GM23338 (cell line): ENCODE results near the gene CIZ1. TPM values are rescaled to one million over a fixed set of nuclear protein-coding genes. Genes with fewer than 3 reads are reported as not detected.

Experiments used
- ATAC-seq: fragments of 200-7000 bp; cut with Tn5 transposase; 3 replicates; pipeline ENCODE4 v1.9.1; 2020
- DNase-seq: peaks from one replicate; pipeline ENCODE4 v3.0.0-alpha.2; 2015; ENCODE audit warnings: low spot score
- H2AFZ ChIP-seq: fragments of 200-600 bp; sonication (generic); 2 replicates; pipeline ENCODE4 v1.8.0; 2016; ENCODE audit warnings: antibody characterized with exemption, mild to moderate bottlenecking, moderate library complexity
- H3F3A ChIP-seq: fragments of 200-600 bp; sonication (generic); replicated peaks from 2 replicates; pipeline ENCODE4 v1.8.0; 2017; ENCODE audit warnings: antibody characterized with exemption, mixed run types, low read depth
- H3K27ac ChIP-seq: fragments of 200-600 bp; sonication (generic); 2 replicates; pipeline ENCODE4 v1.6.1; 2016; ENCODE audit warnings: low read depth
- H3K27me3 ChIP-seq: fragments of 200-600 bp; sonication (generic); 2 replicates; pipeline ENCODE4 v1.8.0; 2016; ENCODE audit warnings: mild to moderate bottlenecking, mixed run types, moderate library complexity; ENCODE audit not compliant: insufficient read depth
- H3K36me3 ChIP-seq: fragments of 200-600 bp; sonication (generic); 2 replicates; pipeline ENCODE4 v1.8.0; 2016; ENCODE audit warnings: mild to moderate bottlenecking; ENCODE audit not compliant: insufficient read depth
- H3K4me1 ChIP-seq: fragments of 200-600 bp; sonication (generic); 2 replicates; pipeline ENCODE4 v1.8.0; 2016; ENCODE audit warnings: mild to moderate bottlenecking, moderate library complexity; ENCODE audit not compliant: insufficient read depth
- H3K4me2 ChIP-seq: fragments of 200-600 bp; sonication (generic); 2 replicates; pipeline ENCODE4 v1.7.1; 2017; ENCODE audit warnings: mixed run types
- H3K4me3 ChIP-seq: fragments of 200-600 bp; sonication (generic); 2 replicates; pipeline ENCODE4 v1.6.1; 2016; ENCODE audit warnings: mixed run types
- H3K79me2 ChIP-seq: fragments of 200-600 bp; sonication (generic); replicated peaks from 2 replicates; pipeline ENCODE4 v1.8.0; 2017; ENCODE audit warnings: mild to moderate bottlenecking; ENCODE audit not compliant: insufficient read depth
- H3K9me2 ChIP-seq: fragments of 200-600 bp; sonication (generic); 2 replicates; pipeline ENCODE4 v1.8.0; 2017; ENCODE audit not compliant: insufficient read depth
- H4K20me1 ChIP-seq: fragments of 200-600 bp; sonication (generic); replicated peaks from 2 replicates; pipeline ENCODE4 v1.8.0; 2017; ENCODE audit warnings: mild to moderate bottlenecking; ENCODE audit not compliant: insufficient read depth
- H3K27ac Mint-ChIP-seq: 2 replicates; pipeline ENCODE4 v1.8.0; 2020; ENCODE audit warnings: inconsistent platforms, mild to moderate bottlenecking, moderate library complexity, mixed read lengths
- H3K27me3 Mint-ChIP-seq: 3 replicates; pipeline ENCODE4 v1.8.0; 2022; ENCODE audit warnings: low read depth, mild to moderate bottlenecking, moderate library complexity, mixed read lengths, inconsistent platforms; ENCODE audit not compliant: insufficient read depth, poor library complexity
- H3K36me3 Mint-ChIP-seq: 3 replicates; pipeline ENCODE4 v1.8.0; 2021; ENCODE audit warnings: low read depth, mild to moderate bottlenecking, inconsistent platforms, moderate library complexity, mixed read lengths
- H3K4me1 Mint-ChIP-seq: 3 replicates; pipeline ENCODE4 v1.8.0; 2020; ENCODE audit warnings: mild to moderate bottlenecking, inconsistent platforms, mixed read lengths
- H3K4me3 Mint-ChIP-seq: 3 replicates; pipeline ENCODE4 v1.8.0; 2021; ENCODE audit warnings: moderate library complexity, mild to moderate bottlenecking, inconsistent platforms, mixed read lengths
- H3K9me3 Mint-ChIP-seq: 3 replicates; pipeline ENCODE4 v1.8.0; 2020; ENCODE audit warnings: moderate library complexity, mild to moderate bottlenecking, inconsistent platforms, mixed read lengths
- CTCF ChIP-seq, 2 experiments: fragments of 200-600 bp in 1 of 2; sonication (generic) in 1 of 2; conservative IDR thresholded peaks; 2 replicates each; pipeline versions ENCODE4 v1.5.1 to v1.6.1; 2016 to 2017; ENCODE audit warnings: antibody characterized with exemption in 2 of 2, low read depth in 2 of 2, mild to moderate bottlenecking in 2 of 2, moderate library complexity in 1 of 2
- ETS1 ChIP-seq: IDR thresholded peaks from 2 replicates; pipeline ENCODE4 v1.6.1; 2016; ENCODE audit warnings: antibody characterized with exemption
- EZH2 ChIP-seq: fragments of 200-600 bp; sonication (generic); IDR thresholded peaks from one replicate; pipeline ENCODE4 v1.8.0; 2017; ENCODE audit warnings: antibody characterized with exemption, mild to moderate bottlenecking, low read depth; ENCODE audit not compliant: unreplicated experiment
- EZH2phosphoT487 ChIP-seq: fragments of 200-600 bp; sonication (generic); IDR thresholded peaks from one replicate; pipeline ENCODE4 v1.8.1; 2018; ENCODE audit warnings: antibody characterized with exemption; ENCODE audit not compliant: unreplicated experiment
- JUNB ChIP-seq: IDR thresholded peaks from one replicate; pipeline ENCODE4 v1.6.1; 2016; ENCODE audit warnings: antibody characterized with exemption; ENCODE audit not compliant: unreplicated experiment
- NANOG ChIP-seq: IDR thresholded peaks from 2 replicates; pipeline ENCODE4 v1.6.1; 2016; ENCODE audit warnings: antibody characterized with exemption, borderline replicate concordance
- REST ChIP-seq: IDR thresholded peaks from one replicate; pipeline ENCODE4 v1.6.1; 2018; ENCODE audit warnings: antibody characterized with exemption; ENCODE audit not compliant: unreplicated experiment
- STAT1 ChIP-seq: IDR thresholded peaks from one replicate; pipeline ENCODE4 v1.6.1; 2016; ENCODE audit warnings: antibody characterized with exemption; ENCODE audit not compliant: unreplicated experiment
- ZNF114 ChIP-seq: fragments of 250-450 bp; sonication (Bioruptor Pico); IDR thresholded peaks from 2 replicates; pipeline ENCODE4 v1.5.0; 2020; ENCODE audit warnings: mild to moderate bottlenecking, moderate library complexity
- ZNF462 ChIP-seq: fragments of 250-450 bp; sonication (Bioruptor Pico); IDR thresholded peaks from 2 replicates; pipeline ENCODE4 v1.5.0; 2020; ENCODE audit warnings: mild to moderate bottlenecking, moderate library complexity
- polyA plus RNA-seq: library from polyadenylated mRNA; unstranded; fragments of >200 nt; fragmentation: Nextera tagmentation; extraction: Ambion mirVana; gene quantifications from 2 replicates; pipeline ENCODE4 v1.2.1, GENCODE V29; 2016
- total RNA-seq: library from RNA; depleted of rRNA; stranded (reverse); fragments of >200 nt; shearing (Covaris generic); gene quantifications from 2 replicates; pipeline ENCODE4 v1.2.3, GENCODE V29; 2014

CIZ1 gene
- total and polyA plus RNA-seq, 2 experiments from 2014 or later: 49.6 to 61.4 TPM

GRCh38 chr9:128180001-128180400 lies 11.4 kb downstream of the CIZ1 start (continued):
- TF ChIP-seq ZNF462 (CRISPR knock-in tag): no peak
- no peak for TF ChIP-seq ETS1
- TF ChIP-seq NANOG: no peak

GRCh38 chr9:128178806-128179431 lies 12.5 kb downstream of the CIZ1 start:
- Mint-ChIP-seq H3K27ac (no peak overlapping the region), H3K36me3 (peaks cover 62% of the 10 kb centered on the region), H3K27me3 (peaks cover 7% of the 10 kb centered on the region), H3K4me1 (no peaks in the 10 kb centered on the region), H3K4me3 (no peak overlapping the region), H3K9me3 (no peaks in the 10 kb centered on the region; the same call in 2 of the 3 replicates)
- Histone ChIP-seq H3K27me3 (no peaks in the 10 kb centered on the region), H3K36me3 (peaks cover 3% of the 10 kb centered on the region; the same call in 1 of the 2 replicates), H3K4me3 (no peak overlapping the region), H3F3A (0 out of 2 replicates have a peak, but pooled peaks cover under 1% of the 10 kb centered on the region), H3K27ac (no peak overlapping the region), H3K79me2 (no peaks in the 10 kb centered on the region), H3K4me1 (no peaks in the 10 kb centered on the region), H3K9me2 (no peaks in the 10 kb centered on the region), H2AFZ (no peak overlapping the region), H3K4me2 (no peak overlapping the region), H4K20me1 (0 out of 2 replicates have a peak, but pooled peaks cover 7% of the 10 kb centered on the region)
- DNase-seq: no peak
- ATAC-seq: no peak
- TF ChIP-seq JUNB: no peak
- TF ChIP-seq EZH2phosphoT487: no peak
- TF ChIP-seq NANOG: no peak
- no peak for TF ChIP-seq EZH2
- no peak for TF ChIP-seq CTCF (conservative IDR thresholded peaks at IDR 0.05; ENCODE audit: low read depth in 2 of 2)
- TF ChIP-seq ETS1: no peak
- TF ChIP-seq REST: no peak
- TF ChIP-seq ZNF114: no peak
- TF ChIP-seq STAT1: no peak
